Activated CD4-positive, alpha-beta T cell treated with anti-CD3 and anti-CD28 coated beads, Interleukin-2, amount 10 ng/mL, durations not matched to agents 7 days and 5 days (primary cell): Measurements from ENCODE around the gene SLC35G3. TPM values are rescaled to one million over a fixed set of nuclear protein-coding genes. Genes with fewer than 3 reads are reported as not detected.
A peak's percentile ranks its signal among the peaks of the same experiment; 100 is the strongest.
"Not testable (repeated sequence)": the region's sequence is repeated elsewhere in the genome, so short reads cannot be mapped to it uniquely, and the experiment has no call there.

ENCODE experiments used
- CTCF ChIA-PET: fragments of 350-600 bp; sonication (Branson Sonifier 250); formaldehyde crosslinking; loops from one replicate; lab custom pipeline; 2021; ENCODE audit warnings: antibody characterized with exemption; lab: Charles Lee
- POLR2A ChIA-PET: fragments of 350-600 bp; sonication (Branson Sonifier 250); formaldehyde crosslinking; loops from one replicate; lab custom pipeline; 2021; ENCODE audit warnings: antibody characterized with exemption; lab: Charles Lee
- DNase-seq: peaks from one replicate; pipeline ENCODE4 v3.0.0-alpha.2; 2020
- H3K27ac Mint-ChIP-seq: one replicate; pipeline ENCODE4 v1.8.0; 2021; ENCODE audit warnings: mild to moderate bottlenecking, moderate library complexity, mixed read lengths
- H3K27me3 Mint-ChIP-seq: one replicate; pipeline ENCODE4 v1.8.0; 2021; ENCODE audit warnings: mixed read lengths
- H3K36me3 Mint-ChIP-seq: one replicate; pipeline ENCODE4 v1.8.0; 2021; ENCODE audit warnings: low read depth, mixed read lengths
- H3K4me1 Mint-ChIP-seq: one replicate; pipeline ENCODE4 v1.8.0; 2021; ENCODE audit warnings: mixed read lengths
- H3K4me3 Mint-ChIP-seq: one replicate; pipeline ENCODE4 v1.8.0; 2021; ENCODE audit warnings: mild to moderate bottlenecking, moderate library complexity, mixed read lengths
- H3K9me3 Mint-ChIP-seq: one replicate; pipeline ENCODE4 v1.8.0; 2021; ENCODE audit warnings: mixed read lengths
- total RNA-seq, 2 experiments: library from RNA; stranded (reverse); gene quantifications; one replicate each; pipeline ENCODE4 v1.2.3, GENCODE V29; 2021

The SLC35G3 gene
- total RNA-seq, 2 experiments from 2014 or later, result not detected

GRCh38 chr17:35202582-35202981 is 8.4 kb upstream of the SLC35G3 start:
- H3K27ac Mint-ChIP-seq, CTCF ChIA-PET, POLR2A ChIA-PET: not testable (repeated sequence)

DNA sequence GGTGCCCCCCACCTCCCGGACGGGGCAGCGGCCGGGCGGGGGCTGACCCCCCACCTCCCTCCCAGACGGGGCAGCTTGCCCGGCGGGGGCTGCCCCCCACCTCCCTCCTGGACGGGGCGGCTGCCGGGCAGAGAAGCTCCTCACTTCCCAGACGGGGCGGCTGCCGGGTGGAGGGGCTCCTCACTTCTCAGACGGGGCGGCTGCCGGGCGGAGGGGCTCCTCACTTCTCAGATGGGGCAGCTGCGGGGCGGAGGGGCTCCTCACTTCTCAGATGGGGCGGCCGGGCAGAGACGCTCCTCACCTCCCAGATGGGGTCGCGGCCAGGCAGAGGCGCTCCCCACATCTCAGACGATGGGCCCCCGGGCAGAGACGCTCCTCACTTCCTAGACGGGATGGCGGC is 869 bp upstream of the SLC35G3 start:
- POLR2A ChIA-PET, CTCF ChIA-PET, H3K4me3 Mint-ChIP-seq, H3K27ac Mint-ChIP-seq, H3K27me3 Mint-ChIP-seq, DNase-seq: not testable (repeated sequence)
- H3K4me1 Mint-ChIP-seq, result peaks cover 14% of the 10 kb centered on the region
- peaks cover 24% of the 10 kb centered on the region for H3K9me3 Mint-ChIP-seq
- peaks cover 16% of the 10 kb centered on the region for H3K36me3 Mint-ChIP-seq

More at GRCh38 chr17:35202582-35202981, 8.4 kb upstream of the SLC35G3 start:
- not testable (repeated sequence) for H3K4me1 Mint-ChIP-seq, H3K4me3 Mint-ChIP-seq, H3K27me3 Mint-ChIP-seq, DNase-seq
- Mint-ChIP-seq H3K36me3 (peaks cover 51% of the 10 kb centered on the region), H3K9me3 (peaks cover 42% of the 10 kb centered on the region)

DNA sequence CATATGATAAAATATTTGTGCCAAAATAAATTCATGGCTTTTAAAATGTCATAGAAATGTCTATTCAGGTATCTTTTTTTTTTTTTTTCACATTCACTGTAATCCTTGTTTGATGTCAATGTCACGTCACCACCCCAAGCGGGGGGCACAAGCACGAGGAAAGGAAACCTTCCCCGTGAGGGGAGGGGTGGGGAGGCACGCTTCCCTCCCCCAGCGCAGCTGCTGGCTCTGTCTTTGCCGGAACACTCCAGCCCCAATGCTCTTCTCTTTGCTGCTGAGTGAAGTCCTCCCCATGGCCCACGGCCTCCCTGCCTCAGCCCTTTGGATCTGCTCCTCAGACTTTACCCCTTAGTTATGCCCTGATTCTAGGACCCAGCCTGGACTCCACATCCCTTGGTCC is 1.5 kb downstream of the SLC35G3 start:
- Mint-ChIP-seq H3K4me1 (peaks cover 29% of the 10 kb centered on the region), H3K4me3 (no peak overlapping the region), H3K27ac (peak overlapping the region; percentile 42), H3K9me3 (peaks cover 19% of the 10 kb centered on the region), H3K27me3 (peaks cover 4% of the 10 kb centered on the region), H3K36me3 (peaks cover 11% of the 10 kb centered on the region)
- CTCF ChIA-PET, result no interaction called here
- no peak for DNase-seq
- POLR2A ChIA-PET, result no interaction called here

GRCh38 chr17:35191001-35191695 is 3.0 kb downstream of the SLC35G3 start:
- no peak for DNase-seq
- POLR2A ChIA-PET, result no interaction called here
- H3K9me3 Mint-ChIP-seq, result peaks cover 10% of the 10 kb centered on the region
- H3K27me3 Mint-ChIP-seq, result no peaks in the 10 kb centered on the region
- H3K36me3 Mint-ChIP-seq, result peaks cover 4% of the 10 kb centered on the region
- no peak overlapping the region for H3K4me3 Mint-ChIP-seq
- H3K27ac Mint-ChIP-seq, result no peak overlapping the region
- CTCF ChIA-PET, result interaction anchor here (0.8 to 1.0 kb wide), 2 partner anchors 9 to 11 kb away, joined by 3 read pairs; no protein-coding TSS in a partner anchor
- H3K4me1 Mint-ChIP-seq, result peaks cover 40% of the 10 kb centered on the region

DNA sequence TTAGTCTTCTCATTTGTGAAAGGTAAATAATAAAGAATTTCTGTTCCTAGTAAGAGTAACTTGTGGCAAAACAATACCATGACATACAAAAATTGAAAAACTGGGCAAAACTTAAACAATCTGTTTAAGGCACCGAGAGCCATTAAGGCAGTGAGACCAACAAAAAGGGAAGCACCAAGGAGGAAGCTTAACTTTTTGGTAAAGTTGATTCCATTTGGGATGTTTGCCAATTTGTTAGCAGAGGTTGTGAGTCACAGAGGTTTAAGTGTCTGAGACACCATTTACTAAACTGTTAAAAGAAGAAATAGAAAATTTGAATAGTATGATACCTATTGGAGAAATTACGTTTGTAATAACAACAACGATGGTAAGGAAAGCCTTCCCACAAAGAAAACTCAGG is 4.9 kb downstream of the SLC35G3 start:
- peaks cover 47% of the 10 kb centered on the region for H3K4me1 Mint-ChIP-seq
- CTCF ChIA-PET, result no interaction called here
- no peak overlapping the region for H3K27ac Mint-ChIP-seq

DNA sequence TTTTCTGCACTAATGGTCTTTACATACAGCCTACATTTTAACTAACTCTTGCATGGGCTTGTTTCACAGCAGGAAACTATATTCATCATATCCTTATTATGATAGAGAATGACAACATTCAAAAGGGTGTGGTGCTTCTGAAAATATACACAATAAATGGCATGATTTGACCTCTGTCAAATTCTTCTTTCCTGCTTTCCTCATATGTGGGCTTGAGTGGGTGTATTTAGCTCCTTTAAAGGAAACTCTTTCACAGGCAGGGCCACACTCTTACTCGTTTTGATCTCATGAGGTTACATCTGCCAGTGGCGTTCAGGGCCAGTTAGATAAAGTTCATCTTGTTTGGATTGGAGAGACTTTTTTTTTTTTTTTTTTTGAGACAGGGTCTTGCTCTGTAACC is 6.1 kb downstream of the SLC35G3 start:
- CTCF ChIA-PET, result interaction anchor here (0.6 to 1.6 kb wide), 3 partner anchors 11 to 311 kb away, joined by 3 to 5 read pairs (median 3); no protein-coding TSS in a partner anchor
- Mint-ChIP-seq H3K27me3 (no peaks in the 10 kb centered on the region), H3K9me3 (peaks cover 5% of the 10 kb centered on the region), H3K4me1 (peaks cover 48% of the 10 kb centered on the region), H3K27ac (peak overlapping the region; percentile 83), H3K4me3 (peak overlapping the region; percentile 4), H3K36me3 (peaks cover 4% of the 10 kb centered on the region)
- POLR2A ChIA-PET, result interaction anchor here (1.1 to 1.4 kb wide), 2 partner anchors 23 to 26 kb away, joined by 3 to 6 read pairs; no protein-coding TSS in a partner anchor
- DNase-seq, result no peak

More for the DNA sequence above, 4.9 kb downstream of the SLC35G3 start:
- no peak for DNase-seq
- H3K27me3 Mint-ChIP-seq, result no peaks in the 10 kb centered on the region
- H3K9me3 Mint-ChIP-seq, result peaks cover 7% of the 10 kb centered on the region
- H3K36me3 Mint-ChIP-seq, result peaks cover 4% of the 10 kb centered on the region
- POLR2A ChIA-PET, result no interaction called here
- peak overlapping the region; percentile 22 for H3K4me3 Mint-ChIP-seq

- no peak for DNase-seq
- Mint-ChIP-seq H3K4me3 (no peak overlapping the region), H3K36me3 (peaks cover 4% of the 10 kb centered on the region), H3K27ac (no peak overlapping the region), H3K4me1 (peaks cover 41% of the 10 kb centered on the region), H3K27me3 (no peaks in the 10 kb centered on the region), H3K9me3 (peaks cover 4% of the 10 kb centered on the region)
- ChIA-PET CTCF (interaction anchor here (1.6 kb wide), 1 partner anchor 10 kb away, joined by 3 read pairs; no protein-coding TSS in a partner anchor), POLR2A (interaction anchor here (1.1 to 1.4 kb wide), 2 partner anchors 22 to 27 kb away, joined by 3 to 6 read pairs; no protein-coding TSS in a partner anchor)
Observed at GRCh38 chr17:35187481-35187880, 6.7 kb downstream of the SLC35G3 start.

DNA sequence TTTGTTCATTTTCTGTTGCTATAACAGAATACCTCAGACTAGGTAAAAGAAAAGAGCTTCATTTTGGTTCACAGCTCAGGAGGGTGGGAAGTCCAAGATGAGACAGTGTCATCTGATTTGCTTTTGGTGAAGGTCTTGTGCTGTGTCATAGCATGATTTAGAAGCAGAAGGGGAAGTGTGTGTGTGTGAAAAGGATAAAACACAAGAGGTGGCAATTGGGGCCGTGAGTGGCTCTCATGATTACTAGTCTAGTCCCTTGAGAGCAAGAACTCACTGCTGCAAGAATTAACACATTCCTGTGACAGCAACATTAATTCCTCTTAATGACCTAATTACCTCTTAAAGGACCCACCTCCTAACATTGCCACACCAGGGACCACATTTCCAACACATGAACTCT is 8.3 kb downstream of the SLC35G3 start:
- Mint-ChIP-seq H3K27ac (no peak overlapping the region), H3K27me3 (no peaks in the 10 kb centered on the region), H3K36me3 (peaks cover 4% of the 10 kb centered on the region), H3K9me3 (peaks cover 4% of the 10 kb centered on the region), H3K4me1 (peaks cover 38% of the 10 kb centered on the region), H3K4me3 (no peak overlapping the region)
- no peak for DNase-seq
- CTCF ChIA-PET, result interaction anchor here (1.0 kb wide), 1 partner anchor 10 kb away, joined by 3 read pairs; no protein-coding TSS in a partner anchor
- POLR2A ChIA-PET, result no interaction called here

DNA sequence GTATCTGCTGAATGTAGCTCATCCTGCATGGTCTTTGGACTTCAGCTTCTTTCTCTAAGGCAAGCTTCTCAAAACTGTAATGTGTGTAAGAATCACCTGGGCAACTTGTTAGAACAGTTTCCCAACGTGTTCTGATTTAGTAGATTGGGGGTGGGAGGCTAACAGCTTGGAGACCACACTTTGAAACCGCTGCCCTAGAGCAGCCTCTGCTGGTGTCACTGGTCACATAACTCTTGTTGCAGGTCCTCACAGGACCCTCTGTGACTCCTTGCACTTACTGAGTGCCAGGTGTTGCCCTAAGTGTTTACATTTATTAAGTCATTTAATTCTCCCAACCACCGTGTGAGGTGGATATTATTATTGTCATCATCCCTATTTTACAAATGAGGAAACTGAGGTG is 9.9 kb downstream of the SLC35G3 start:
- no peak for DNase-seq
- peaks cover 39% of the 10 kb centered on the region for H3K4me1 Mint-ChIP-seq
- H3K27ac Mint-ChIP-seq, result no peak overlapping the region
- no peak overlapping the region for H3K4me3 Mint-ChIP-seq
- peaks cover 5% of the 10 kb centered on the region for H3K36me3 Mint-ChIP-seq
- peaks cover 3% of the 10 kb centered on the region for H3K9me3 Mint-ChIP-seq
- ChIA-PET CTCF (no interaction called here), POLR2A (interaction anchor here (0.7 to 1.0 kb wide), 2 partner anchors 30 to 59 kb away, joined by 3 to 4 read pairs; partner anchors contain the start of gene SLFN5)
- no peaks in the 10 kb centered on the region for H3K27me3 Mint-ChIP-seq

DNA sequence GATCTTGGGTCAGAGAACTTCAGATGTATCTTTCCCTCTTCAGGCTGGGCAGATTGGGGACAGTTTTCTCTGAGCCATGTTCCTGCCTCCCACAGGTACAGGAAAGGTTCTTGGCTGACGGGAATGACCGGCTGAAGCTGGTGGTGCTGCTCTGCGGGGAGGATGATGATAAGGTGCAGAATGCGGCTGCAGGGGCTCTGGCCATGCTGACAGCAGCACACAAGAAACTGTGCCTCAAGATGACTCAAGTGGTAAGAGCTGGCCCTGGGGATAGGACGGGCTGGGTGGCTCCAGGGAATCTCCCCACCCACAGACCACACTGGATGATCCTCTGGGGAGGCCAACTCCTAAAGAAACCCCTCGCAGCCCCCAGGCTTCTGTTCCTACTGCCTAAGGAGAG is 10.9 kb downstream of the SLC35G3 start:
- H3K9me3 Mint-ChIP-seq, result peaks cover 3% of the 10 kb centered on the region
- H3K4me3 Mint-ChIP-seq, result no peak overlapping the region
- POLR2A ChIA-PET, result interaction anchor here (1.0 kb wide), 1 partner anchor 60 kb away, joined by 3 read pairs; the partner anchor contains the start of gene SLFN5
- no peak overlapping the region for H3K27ac Mint-ChIP-seq
- DNase-seq, result no peak
- no peaks in the 10 kb centered on the region for H3K27me3 Mint-ChIP-seq
- CTCF ChIA-PET, result interaction anchor here (0.9 to 1.3 kb wide), 2 partner anchors 28 to 50 kb away, joined by 3 read pairs; no protein-coding TSS in a partner anchor
- H3K36me3 Mint-ChIP-seq, result peaks cover 10% of the 10 kb centered on the region
- peaks cover 41% of the 10 kb centered on the region for H3K4me1 Mint-ChIP-seq

DNA sequence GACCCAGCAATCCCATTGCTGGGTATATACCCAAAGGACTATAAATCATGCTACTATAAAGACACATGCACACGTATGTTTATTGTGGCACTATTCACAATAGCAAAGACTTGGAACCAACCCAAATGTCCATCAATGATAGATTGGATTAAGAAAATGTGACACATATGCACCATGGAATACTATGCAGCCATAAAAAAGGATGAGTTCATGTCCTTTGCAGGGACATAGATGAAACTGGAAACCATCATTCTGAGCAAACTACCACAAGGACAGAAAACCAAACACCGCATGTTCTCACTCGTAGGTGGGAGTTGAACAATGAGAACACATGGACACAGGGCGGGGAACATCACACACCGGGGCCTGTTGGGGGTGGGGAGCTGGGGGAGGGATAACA is 14.8 kb downstream of the SLC35G3 start:
- Mint-ChIP-seq H3K4me1 (peaks cover 52% of the 10 kb centered on the region), H3K36me3 (peaks cover 20% of the 10 kb centered on the region), H3K27ac (peak overlapping the region; percentile 63)
- DNase-seq, POLR2A ChIA-PET, H3K9me3 Mint-ChIP-seq, H3K27me3 Mint-ChIP-seq, H3K4me3 Mint-ChIP-seq, CTCF ChIA-PET: not testable (repeated sequence)

DNA sequence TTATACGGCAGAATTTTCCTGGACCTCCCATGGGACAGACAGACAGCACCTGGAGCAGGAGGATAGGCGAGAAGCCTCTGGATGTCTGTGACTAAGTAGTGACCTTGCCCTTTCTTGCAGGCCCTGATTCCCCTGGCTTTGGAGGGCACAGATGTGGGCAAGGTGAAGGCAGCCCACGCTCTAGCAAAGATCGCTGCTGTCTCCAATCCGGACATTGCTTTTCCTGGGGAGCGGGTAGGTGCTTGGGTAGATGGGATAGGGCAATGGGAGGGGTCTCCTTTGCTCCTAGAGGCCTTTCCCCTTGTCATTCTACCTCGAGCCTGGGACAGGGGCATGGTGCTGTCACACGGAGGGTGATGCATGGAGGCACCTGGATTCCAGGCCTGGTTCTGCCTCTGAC is 17.3 kb downstream of the SLC35G3 start:
- H3K4me1 Mint-ChIP-seq, result peaks cover 67% of the 10 kb centered on the region
- H3K36me3 Mint-ChIP-seq, result peaks cover 20% of the 10 kb centered on the region
- peak overlapping the region; percentile 95 for H3K27ac Mint-ChIP-seq

More for the DNA sequence above, 17.3 kb downstream of the SLC35G3 start:
- ChIA-PET CTCF (interaction anchor here (1.6 kb wide), 1 partner anchor 11 kb away, joined by 3 read pairs; no protein-coding TSS in a partner anchor), POLR2A (interaction anchor here (0.6 kb wide), 1 partner anchor 358 kb away, joined by 4 read pairs; no protein-coding TSS in a partner anchor)
- DNase-seq, result no peak
- Mint-ChIP-seq H3K4me3 (no peak overlapping the region), H3K27me3 (no peaks in the 10 kb centered on the region), H3K9me3 (peaks cover 3% of the 10 kb centered on the region)
